ENCODE results near the gene INAVA. TPM values are rescaled to one million over a fixed set of nuclear protein-coding genes. Genes with fewer than 3 reads are reported as not detected.

The INAVA gene
- total and polyA plus RNA-seq, 9 of the 15 experiments (the other 6 are each of a cell fraction or from before 2014, with no cell fraction given): 0.09 TPM; not detected in 8

DNA sequence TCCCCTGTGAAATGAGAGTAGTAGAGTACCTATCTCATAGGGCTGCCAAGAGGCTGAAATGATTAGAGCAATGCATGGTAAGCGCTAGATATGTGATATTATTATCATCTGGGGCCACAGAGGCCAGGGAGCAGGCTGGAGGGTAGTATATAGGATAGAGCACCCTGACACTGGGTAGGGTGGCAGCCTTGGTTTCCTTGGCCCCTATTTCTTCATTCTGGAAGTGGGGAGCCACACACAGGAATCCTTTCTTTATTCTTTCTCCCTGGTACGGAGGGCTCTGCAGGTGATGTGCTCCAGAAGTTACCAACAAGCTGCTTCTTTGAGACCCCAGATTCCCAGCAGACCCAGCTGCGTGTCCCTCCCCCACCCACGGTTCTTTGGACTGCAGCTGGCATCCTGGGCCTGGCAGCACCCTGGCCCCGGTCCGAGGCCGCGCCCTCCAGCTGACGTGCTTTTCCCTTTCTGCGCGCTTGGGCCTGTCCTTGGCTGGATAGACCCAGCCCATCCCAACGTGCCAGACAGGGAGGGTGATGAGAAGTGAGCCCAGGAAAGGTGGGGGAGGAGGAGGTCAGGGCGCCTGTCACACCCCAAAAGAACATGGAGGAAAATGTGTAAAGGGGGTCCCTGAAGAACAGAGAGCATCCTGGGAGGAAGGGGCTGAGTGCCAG lies 18.2 kb downstream of the INAVA start (continued):
- no peak for TF ChIP-seq TRIM28 (IDR thresholded peaks at IDR 0.05)
- TF ChIP-seq, protein P1, sequence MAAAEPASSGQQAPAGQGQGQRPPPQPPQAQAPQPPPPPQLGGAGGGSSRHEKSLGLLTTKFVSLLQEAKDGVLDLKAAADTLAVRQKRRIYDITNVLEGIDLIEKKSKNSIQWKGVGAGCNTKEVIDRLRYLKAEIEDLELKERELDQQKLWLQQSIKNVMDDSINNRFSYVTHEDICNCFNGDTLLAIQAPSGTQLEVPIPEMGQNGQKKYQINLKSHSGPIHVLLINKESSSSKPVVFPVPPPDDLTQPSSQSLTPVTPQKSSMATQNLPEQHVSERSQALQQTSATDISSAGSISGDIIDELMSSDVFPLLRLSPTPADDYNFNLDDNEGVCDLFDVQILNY (CRISPR knock-in tag; IDR thresholded peaks at IDR 0.05): no peak
- no peak for TF ChIP-seq ZNF445 (CRISPR knock-in tag; IDR thresholded peaks at IDR 0.05; ENCODE audit: low read depth)
- no peak for TF ChIP-seq ZNF23 (CRISPR knock-in tag; IDR thresholded peaks at IDR 0.05)

DNA sequence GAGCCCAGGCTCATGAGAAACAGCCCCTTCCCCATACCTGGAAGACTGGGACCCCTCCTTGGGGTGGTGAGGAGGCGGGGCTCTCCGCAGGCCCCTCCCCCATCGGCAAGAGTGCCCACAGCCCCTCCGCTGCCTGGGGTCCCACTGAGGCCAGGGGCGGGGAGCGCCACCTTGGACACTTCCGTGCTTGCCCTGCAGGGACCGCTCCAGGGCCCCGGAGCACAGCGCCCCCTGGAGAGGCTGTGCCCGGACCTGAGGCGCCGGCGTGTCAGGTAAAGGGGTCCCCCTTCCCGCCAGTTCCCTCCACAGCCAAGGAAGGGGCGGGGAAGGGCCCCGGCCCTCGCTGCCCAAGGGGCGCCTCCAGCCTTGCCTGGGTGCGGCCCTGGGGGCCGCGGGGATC lies 21.5 kb downstream of the INAVA start:
- no peaks in the 10 kb centered on the region for H3K79me2 ChIP-seq (ENCODE audit: control insufficient read depth, insufficient read depth, low read length)
- no peaks in the 10 kb centered on the region for H3K9me3 ChIP-seq (replicated peaks; ENCODE audit: control insufficient read depth, insufficient read depth, low read depth, low read length)
- whole genome bisulfite sequencing (ENCODE audit: insufficient coverage, low coverage, missing lambda C conversion rate): 9% methylated on average over 20 of the region's 22 CpGs
- peaks cover 0 to 14% of the 10 kb centered on the region in 2 experiments; a peak in 1 of 5 replicates for H3K4me1 ChIP-seq (replicated peaks in 1 of 2; ENCODE audit: control insufficient read depth in 2 of 2, insufficient read depth in 2 of 2, low read length in 2 of 2)
- ChIA-PET CTCF (ENCODE audit: low intra/inter-chr PET ratio) (no interaction called here), POLR2A (interaction anchor here (0.6 to 0.9 kb wide), 3 partner anchors 19 to 100 kb away, joined by 3 to 4 read pairs (median 3); no protein-coding TSS in a partner anchor)
- intact Hi-C loops (cut with micrococcal nuclease) (no loop called here), in situ Hi-C loops (cut with MboI) (no loop called here)
- no peak overlapping the region for H2AFZ ChIP-seq (ENCODE audit: low read depth, low read length)
- no peaks in the 10 kb centered on the region for H3K9me1 ChIP-seq (ENCODE audit: control insufficient read depth, insufficient read depth, low read length)
- no peak for FAIRE-seq
- H3K9ac ChIP-seq (ENCODE audit: insufficient read depth in 1 of 2, low read depth in 2 of 2, low read length in 2 of 2): no peak overlapping the region
- peaks cover 6% of the 10 kb centered on the region; the same call in 1 of the 2 replicates for H4K20me1 ChIP-seq (replicated peaks; ENCODE audit: control insufficient read depth, insufficient read depth, low read length)
- no TSS peak for BruUV-seq (replicated peaks)
- no peak overlapping the region for H3K27ac ChIP-seq (ENCODE audit: extremely low read depth, low read depth, low read length)
- H3K27me3 ChIP-seq (ENCODE audit: control insufficient read depth in 2 of 2, insufficient read depth in 2 of 2, low read length in 2 of 2): peaks cover 22 to 58% of the 10 kb centered on the region in 2 experiments; a peak in 4 of 5 replicates
- no peak overlapping the region for H3K4me2 ChIP-seq (ENCODE audit: insufficient read depth, low read length)
- no peaks in the 10 kb centered on the region for H3K36me3 ChIP-seq (ENCODE audit: control insufficient read depth, insufficient read depth, low read length)
- peak; percentile 26 to 66 (median 58) for DNase-seq (ENCODE audit: extremely low read depth in 1 of 4, low spot score in 3 of 4)
- ATAC-seq: peak; percentile 92
- no peak overlapping the region for H3K4me3 ChIP-seq
- TF ChIP-seq RAD51 (IDR thresholded peaks at IDR 0.05; ENCODE audit: borderline replicate concordance, low read depth) (no peak), ZZZ3 (IDR thresholded peaks at IDR 0.05) (no peak), HDAC1 (IDR thresholded peaks at IDR 0.05) (no peak), HDAC3 (IDR thresholded peaks at IDR 0.05; ENCODE audit: borderline replicate concordance, partially characterized antibody) (no peak), NR2F6 (CRISPR knock-in tag; IDR thresholded peaks at IDR 0.05) (no peak), GTF2A2 (tag; IDR thresholded peaks at IDR 0.05) (no peak), RAD21 (CRISPR knock-in tag; conservative IDR thresholded peaks at IDR 0.05 in 1 of 2, IDR thresholded peaks at IDR 0.05 in 1 of 2) (peak in 1 of 2 experiments; percentile 29; a peak in 2 of 4 replicates), HDAC8 (tag; IDR thresholded peaks at IDR 0.05) (no peak)
- TF ChIP-seq, protein P2, sequence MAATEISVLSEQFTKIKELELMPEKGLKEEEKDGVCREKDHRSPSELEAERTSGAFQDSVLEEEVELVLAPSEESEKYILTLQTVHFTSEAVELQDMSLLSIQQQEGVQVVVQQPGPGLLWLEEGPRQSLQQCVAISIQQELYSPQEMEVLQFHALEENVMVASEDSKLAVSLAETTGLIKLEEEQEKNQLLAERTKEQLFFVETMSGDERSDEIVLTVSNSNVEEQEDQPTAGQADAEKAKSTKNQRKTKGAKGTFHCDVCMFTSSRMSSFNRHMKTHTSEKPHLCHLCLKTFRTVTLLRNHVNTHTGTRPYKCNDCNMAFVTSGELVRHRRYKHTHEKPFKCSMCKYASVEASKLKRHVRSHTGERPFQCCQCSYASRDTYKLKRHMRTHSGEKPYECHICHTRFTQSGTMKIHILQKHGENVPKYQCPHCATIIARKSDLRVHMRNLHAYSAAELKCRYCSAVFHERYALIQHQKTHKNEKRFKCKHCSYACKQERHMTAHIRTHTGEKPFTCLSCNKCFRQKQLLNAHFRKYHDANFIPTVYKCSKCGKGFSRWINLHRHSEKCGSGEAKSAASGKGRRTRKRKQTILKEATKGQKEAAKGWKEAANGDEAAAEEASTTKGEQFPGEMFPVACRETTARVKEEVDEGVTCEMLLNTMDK (IDR thresholded peaks at IDR 0.05; ENCODE audit: borderline replicate concordance, insufficient read depth, low read depth, low read length, poor library complexity, severe bottlenecking): peak; percentile 84
- TF ChIP-seq, protein P3, sequence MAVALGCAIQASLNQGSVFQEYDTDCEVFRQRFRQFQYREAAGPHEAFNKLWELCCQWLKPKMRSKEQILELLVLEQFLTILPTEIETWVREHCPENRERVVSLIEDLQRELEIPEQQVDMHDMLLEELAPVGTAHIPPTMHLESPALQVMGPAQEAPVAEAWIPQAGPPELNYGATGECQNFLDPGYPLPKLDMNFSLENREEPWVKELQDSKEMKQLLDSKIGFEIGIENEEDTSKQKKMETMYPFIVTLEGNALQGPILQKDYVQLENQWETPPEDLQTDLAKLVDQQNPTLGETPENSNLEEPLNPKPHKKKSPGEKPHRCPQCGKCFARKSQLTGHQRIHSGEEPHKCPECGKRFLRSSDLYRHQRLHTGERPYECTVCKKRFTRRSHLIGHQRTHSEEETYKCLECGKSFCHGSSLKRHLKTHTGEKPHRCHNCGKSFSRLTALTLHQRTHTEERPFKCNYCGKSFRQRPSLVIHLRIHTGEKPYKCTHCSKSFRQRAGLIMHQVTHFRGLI (CRISPR knock-in tag; IDR thresholded peaks at IDR 0.05): no peak
- TF ChIP-seq, protein P4, sequence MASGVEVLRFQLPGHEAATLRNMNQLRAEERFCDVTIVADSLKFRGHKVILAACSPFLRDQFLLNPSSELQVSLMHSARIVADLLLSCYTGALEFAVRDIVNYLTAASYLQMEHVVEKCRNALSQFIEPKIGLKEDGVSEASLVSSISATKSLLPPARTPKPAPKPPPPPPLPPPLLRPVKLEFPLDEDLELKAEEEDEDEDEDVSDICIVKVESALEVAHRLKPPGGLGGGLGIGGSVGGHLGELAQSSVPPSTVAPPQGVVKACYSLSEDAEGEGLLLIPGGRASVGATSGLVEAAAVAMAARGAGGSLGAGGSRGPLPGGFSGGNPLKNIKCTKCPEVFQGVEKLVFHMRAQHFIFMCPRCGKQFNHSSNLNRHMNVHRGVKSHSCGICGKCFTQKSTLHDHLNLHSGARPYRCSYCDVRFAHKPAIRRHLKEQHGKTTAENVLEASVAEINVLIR (CRISPR knock-in tag; IDR thresholded peaks at IDR 0.05): no peak
